Coronary artery (tissue), 2 donors: ENCODE data around the gene IRF5.

ENCODE experiments used
- DNase-seq: peaks from one replicate; pipeline ENCODE4 v3.0.0-alpha.2; 2017; ENCODE audit warnings: low spot score
- H3K27ac ChIP-seq, 2 donors: fragments of 200-600 bp; sonication (generic); one replicate each; pipeline ENCODE4 v1.5.1; 2016 to 2019
- H3K4me3 ChIP-seq: fragments of 200-600 bp; sonication (generic); 2 replicates; pipeline ENCODE4 v1.5.1; 2016; ENCODE audit warnings: mild to moderate bottlenecking, moderate library complexity
- TF ChIP-seq, protein P1 (sequence below): fragments of 200-600 bp; sonication (generic); IDR thresholded peaks from one replicate; pipeline ENCODE4 v1.5.1; 2019; ENCODE audit warnings: antibody characterized with exemption

Gene IRF5

DNA sequence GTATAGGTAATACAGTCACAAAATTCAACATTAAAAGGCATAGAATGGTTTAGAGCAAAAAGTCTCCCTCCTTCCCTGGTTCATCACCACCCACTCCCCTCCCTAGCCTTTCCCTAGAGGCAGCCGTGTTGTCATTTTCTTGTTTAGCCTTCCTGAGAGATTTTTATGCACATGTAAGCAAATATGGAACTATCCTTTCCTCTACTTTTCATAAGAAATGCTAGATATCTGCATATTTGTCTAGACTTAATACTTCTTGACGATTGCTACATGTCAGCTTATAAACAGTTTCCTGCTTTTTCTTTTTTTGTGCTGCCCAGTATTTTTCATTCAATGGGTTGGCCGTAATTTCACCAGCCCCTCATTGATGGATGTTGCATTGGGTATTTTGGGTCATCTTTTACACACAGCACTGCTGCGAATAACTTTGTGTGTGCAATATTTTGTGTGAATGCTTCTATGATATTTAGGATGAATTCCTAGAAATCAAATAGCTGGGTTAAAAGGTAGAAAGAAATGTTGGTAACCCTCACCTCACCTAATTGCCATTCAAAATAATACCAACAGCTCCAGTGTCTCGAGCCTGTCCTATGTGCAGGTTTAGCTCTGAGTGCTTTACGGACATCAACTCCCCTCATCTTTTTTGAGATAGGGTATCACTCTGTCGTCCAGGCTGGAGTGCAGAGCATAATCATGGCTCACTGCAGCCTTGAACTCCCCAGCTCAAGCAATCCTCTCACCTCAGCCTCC, 6.9 kb downstream of the IRF5 start:
- H3K27ac ChIP-seq, result no peak overlapping the region
- no peak overlapping the region for H3K4me3 ChIP-seq
- TF ChIP-seq, protein P1, sequence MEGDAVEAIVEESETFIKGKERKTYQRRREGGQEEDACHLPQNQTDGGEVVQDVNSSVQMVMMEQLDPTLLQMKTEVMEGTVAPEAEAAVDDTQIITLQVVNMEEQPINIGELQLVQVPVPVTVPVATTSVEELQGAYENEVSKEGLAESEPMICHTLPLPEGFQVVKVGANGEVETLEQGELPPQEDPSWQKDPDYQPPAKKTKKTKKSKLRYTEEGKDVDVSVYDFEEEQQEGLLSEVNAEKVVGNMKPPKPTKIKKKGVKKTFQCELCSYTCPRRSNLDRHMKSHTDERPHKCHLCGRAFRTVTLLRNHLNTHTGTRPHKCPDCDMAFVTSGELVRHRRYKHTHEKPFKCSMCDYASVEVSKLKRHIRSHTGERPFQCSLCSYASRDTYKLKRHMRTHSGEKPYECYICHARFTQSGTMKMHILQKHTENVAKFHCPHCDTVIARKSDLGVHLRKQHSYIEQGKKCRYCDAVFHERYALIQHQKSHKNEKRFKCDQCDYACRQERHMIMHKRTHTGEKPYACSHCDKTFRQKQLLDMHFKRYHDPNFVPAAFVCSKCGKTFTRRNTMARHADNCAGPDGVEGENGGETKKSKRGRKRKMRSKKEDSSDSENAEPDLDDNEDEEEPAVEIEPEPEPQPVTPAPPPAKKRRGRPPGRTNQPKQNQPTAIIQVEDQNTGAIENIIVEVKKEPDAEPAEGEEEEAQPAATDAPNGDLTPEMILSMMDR, result no peak
- DNase-seq, result no peak

- H3K27ac ChIP-seq, result no peak overlapping the region
- TF ChIP-seq, protein P1, result no peak
- DNase-seq, result no peak
- H3K4me3 ChIP-seq, result no peak overlapping the region
Observed at GRCh38 chr7:128945668-128946366, 8.1 kb downstream of the IRF5 start.

GRCh38 chr7:128946936-128947830, 9.5 kb downstream of the IRF5 start:
- Histone ChIP-seq H3K4me3 (no peak overlapping the region), H3K27ac (no peak overlapping the region)
- TF ChIP-seq, protein P1, result no peak
- DNase-seq, result no peak

DNA sequence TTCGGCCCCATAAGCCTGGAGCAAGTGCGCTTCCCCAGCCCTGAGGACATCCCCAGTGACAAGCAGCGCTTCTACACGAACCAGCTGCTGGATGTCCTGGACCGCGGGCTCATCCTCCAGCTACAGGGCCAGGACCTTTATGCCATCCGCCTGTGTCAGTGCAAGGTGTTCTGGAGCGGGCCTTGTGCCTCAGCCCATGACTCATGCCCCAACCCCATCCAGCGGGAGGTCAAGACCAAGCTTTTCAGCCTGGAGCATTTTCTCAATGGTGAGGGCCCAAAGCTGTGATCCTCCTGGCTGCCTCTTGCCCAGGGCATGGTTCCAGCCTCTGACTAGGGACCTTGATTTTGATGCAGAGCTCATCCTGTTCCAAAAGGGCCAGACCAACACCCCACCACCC, 10.1 kb downstream of the IRF5 start:
- Histone ChIP-seq H3K4me3 (no peak overlapping the region), H3K27ac (no peak overlapping the region)
- DNase-seq, result no peak
- TF ChIP-seq, protein P1, result no peak

GRCh38 chr7:128948312-128948973, 10.7 kb downstream of the IRF5 start:
- DNase-seq, result no peak
- H3K4me3 ChIP-seq, result no peak overlapping the region
- H3K27ac ChIP-seq, result no peak overlapping the region
- TF ChIP-seq, protein P1, result no peak

GRCh38 chr7:128948976-128949760, 11.4 kb downstream of the IRF5 start:
- DNase-seq, result no peak
- Histone ChIP-seq H3K4me3 (no peak overlapping the region), H3K27ac (no peak overlapping the region)
- TF ChIP-seq, protein P1, result no peak
